ENCODE data around the gene IL6ST. TPM values are rescaled to one million over a fixed set of nuclear protein-coding genes. Genes with fewer than 3 reads are reported as not detected.
"Not testable (repeated sequence)": the region's sequence is repeated elsewhere in the genome, so short reads cannot be mapped to it uniquely, and the experiment has no call there.

The IL6ST gene
- total RNA-seq, 2 experiments from 2014 or later, result 61.0 to 64.1 TPM

DNA sequence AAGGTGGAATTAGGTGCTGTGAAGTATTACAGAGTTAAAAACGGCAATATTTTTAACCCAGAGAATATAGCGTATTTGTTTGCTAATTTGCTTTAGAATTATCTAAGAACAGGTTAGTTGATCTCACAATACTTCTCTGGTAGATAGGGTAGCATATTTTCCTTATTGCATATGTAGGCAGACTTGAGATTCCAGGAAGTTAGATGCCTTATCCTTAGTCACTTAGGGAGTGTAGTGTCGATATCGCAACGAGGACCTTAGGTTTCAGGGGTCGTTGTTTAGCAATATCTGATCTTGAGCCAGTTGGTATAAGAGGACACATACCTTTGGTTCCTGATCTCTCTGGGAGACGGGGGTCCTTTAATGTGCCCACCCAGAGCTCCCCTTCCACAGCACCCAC lies 28.5 kb upstream of the IL6ST start:
- H3K36me3 Mint-ChIP-seq, result no peaks in the 10 kb centered on the region
- intact Hi-C loops (cut with micrococcal nuclease), result no loop called here
- no peak overlapping the region for H3K4me3 Mint-ChIP-seq
- no peak for DNase-seq
- no peaks in the 10 kb centered on the region for H3K9me3 Mint-ChIP-seq
- H3K27me3 Mint-ChIP-seq, result no peaks in the 10 kb centered on the region
- peaks cover 16% of the 10 kb centered on the region for H3K4me1 Mint-ChIP-seq (ENCODE audit: low read depth)
- no peak overlapping the region for H3K27ac Mint-ChIP-seq
- POLR2A ChIA-PET, result interaction anchor here (0.6 kb wide), 1 partner anchor 66 kb away, joined by 3 read pairs; no protein-coding TSS in a partner anchor
- CTCF ChIA-PET, result interaction anchor here (0.7 to 1.4 kb wide), 2 partner anchors 11 to 184 kb away, joined by 3 to 4 read pairs; no protein-coding TSS in a partner anchor

DNA sequence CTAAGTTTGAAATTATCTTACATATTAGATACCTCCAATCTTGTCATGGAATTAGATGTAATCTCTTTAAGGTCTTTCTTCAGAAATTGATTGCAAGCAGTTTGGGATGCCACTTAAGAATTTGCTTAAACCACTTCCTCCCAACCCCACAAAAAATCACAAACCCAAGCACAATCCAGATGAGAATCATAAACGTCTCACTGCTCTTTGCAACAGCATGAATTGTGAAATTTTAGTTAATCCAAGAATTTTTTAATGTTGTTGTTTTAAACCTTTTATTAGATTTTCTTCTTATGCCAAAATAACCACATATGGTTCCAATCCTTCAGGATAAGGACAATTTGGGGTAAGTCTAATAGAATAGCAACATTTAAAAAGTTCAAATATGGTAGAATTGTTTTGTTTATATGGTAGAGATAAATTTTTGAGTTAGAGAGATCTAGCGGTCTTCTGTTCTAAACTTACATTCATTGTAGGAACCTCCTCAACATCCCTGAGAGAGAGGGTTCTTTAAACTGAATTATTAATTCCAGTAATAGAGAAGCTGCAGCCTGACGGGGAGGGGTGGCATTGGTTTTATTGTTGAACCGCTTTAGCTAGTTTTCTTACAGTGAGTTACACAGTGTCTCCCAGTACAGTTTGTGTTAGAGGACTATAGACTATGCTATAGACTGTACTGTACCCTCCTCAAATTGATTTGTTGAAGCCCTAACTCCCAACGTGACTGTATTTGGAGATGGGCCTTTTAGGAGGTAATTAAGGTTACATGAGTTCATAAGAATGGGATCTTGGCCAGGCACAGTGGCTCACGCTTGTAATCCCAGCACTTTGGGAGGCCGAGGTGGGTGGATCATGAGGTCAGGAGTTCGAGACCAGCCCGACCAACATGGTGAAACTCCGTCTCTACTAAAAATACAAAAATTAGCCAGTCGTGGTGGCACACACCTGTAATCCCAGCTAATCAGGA lies 24.8 kb upstream of the IL6ST start:
- Mint-ChIP-seq H3K9me3 (peaks cover 9% of the 10 kb centered on the region), H3K27me3 (no peaks in the 10 kb centered on the region), H3K36me3 (peaks cover 3% of the 10 kb centered on the region), H3K27ac (no peak overlapping the region), H3K4me3 (no peak overlapping the region), H3K4me1 (ENCODE audit: low read depth) (peaks cover 12% of the 10 kb centered on the region)
- no peak for DNase-seq
- intact Hi-C loops (cut with micrococcal nuclease), result no loop called here
- POLR2A ChIA-PET, result no interaction called here
- CTCF ChIA-PET, result no interaction called here

DNA sequence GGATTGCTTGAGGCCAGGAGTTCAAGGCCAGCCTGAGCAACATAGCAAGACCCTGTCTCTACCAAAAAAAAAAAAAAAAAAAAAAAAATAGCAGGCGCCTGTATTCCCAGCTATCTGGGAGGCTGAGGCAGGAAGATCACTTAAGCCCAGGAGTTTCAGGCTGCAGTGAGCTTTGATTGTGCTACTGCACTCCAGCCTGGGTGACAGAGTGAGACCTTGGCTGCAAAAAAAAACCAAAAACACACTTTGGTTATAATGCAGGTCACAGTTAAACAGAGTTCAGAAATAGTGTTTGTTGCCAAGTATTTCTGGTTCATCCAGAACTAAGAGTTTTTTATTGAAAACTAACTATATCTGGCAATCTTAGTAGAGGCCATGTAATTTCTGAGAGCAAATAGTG lies 24.1 kb upstream of the IL6ST start:
- ChIA-PET CTCF (no interaction called here), POLR2A (no interaction called here)
- no peaks in the 10 kb centered on the region for H3K27me3 Mint-ChIP-seq
- peaks cover 12% of the 10 kb centered on the region for H3K4me1 Mint-ChIP-seq (ENCODE audit: low read depth)
- peaks cover 9% of the 10 kb centered on the region for H3K9me3 Mint-ChIP-seq
- intact Hi-C loops (cut with micrococcal nuclease), result no loop called here
- H3K4me3 Mint-ChIP-seq, result no peak overlapping the region
- H3K27ac Mint-ChIP-seq, result no peak overlapping the region
- peaks cover 3% of the 10 kb centered on the region for H3K36me3 Mint-ChIP-seq
- no peak for DNase-seq

- intact Hi-C loops (cut with micrococcal nuclease); DNase-seq; H3K4me3 Mint-ChIP-seq; H3K36me3 Mint-ChIP-seq; H3K27me3 Mint-ChIP-seq; POLR2A ChIA-PET; H3K9me3 Mint-ChIP-seq; CTCF ChIA-PET; H3K27ac Mint-ChIP-seq: not testable (repeated sequence)
- peaks cover 39% of the 10 kb centered on the region for H3K4me1 Mint-ChIP-seq (ENCODE audit: low read depth)
These were observed 19.9 kb upstream of the IL6ST start for GRCh38 chr5:56014701-56015100.

- CTCF ChIA-PET; POLR2A ChIA-PET; H3K36me3 Mint-ChIP-seq; DNase-seq; H3K27me3 Mint-ChIP-seq; intact Hi-C loops (cut with micrococcal nuclease); H3K4me3 Mint-ChIP-seq; H3K9me3 Mint-ChIP-seq; H3K27ac Mint-ChIP-seq: not testable (repeated sequence)
- H3K4me1 Mint-ChIP-seq (ENCODE audit: low read depth), result peaks cover 31% of the 10 kb centered on the region
These were observed 19.2 kb upstream of the IL6ST start for GRCh38 chr5:56013939-56014338.

GRCh38 chr5:56012281-56012963 lies 17.7 kb upstream of the IL6ST start:
- peak overlapping the region; percentile 81 for H3K27ac Mint-ChIP-seq
- peaks cover 9% of the 10 kb centered on the region for H3K9me3 Mint-ChIP-seq
- intact Hi-C loops (cut with micrococcal nuclease), result loop anchor here (1.0 kb wide), 5 partner anchors 15 to 82 kb away; no protein-coding TSS in a partner anchor
- DNase-seq, result peak; percentile 61
- CTCF ChIA-PET, result interaction anchor here (0.8 to 2.1 kb wide), 5 partner anchors 10 to 189 kb away, joined by 3 to 8 read pairs (median 4); no protein-coding TSS in a partner anchor
- POLR2A ChIA-PET, result interaction anchor here (0.5 to 2.3 kb wide), 4 partner anchors 14 to 147 kb away, joined by 4 to 17 read pairs (median 10); partner anchors contain the start of gene IL6ST
- peaks cover 3% of the 10 kb centered on the region for H3K36me3 Mint-ChIP-seq
- peak overlapping the region; percentile 31 for H3K4me3 Mint-ChIP-seq
- peaks cover 30% of the 10 kb centered on the region for H3K4me1 Mint-ChIP-seq (ENCODE audit: low read depth)
- H3K27me3 Mint-ChIP-seq, result no peaks in the 10 kb centered on the region

DNA sequence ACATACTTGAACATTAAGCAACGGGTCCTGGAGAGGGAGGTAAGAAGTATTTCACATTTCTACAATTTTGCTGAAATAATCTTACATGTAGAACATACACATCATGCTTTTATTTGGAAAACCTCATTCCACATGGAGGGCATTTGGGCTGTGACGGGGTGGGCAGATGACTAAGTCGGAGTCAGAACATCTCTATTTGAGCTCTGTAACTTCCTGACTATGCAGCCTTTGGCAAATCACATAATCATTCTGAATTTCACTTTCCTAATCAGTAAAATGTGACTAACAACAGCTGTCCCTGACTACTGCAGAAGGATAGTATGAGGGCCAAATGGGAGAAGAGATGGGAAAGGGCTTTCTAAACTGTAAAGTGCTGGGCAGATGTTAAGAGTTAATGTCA lies 17.1 kb upstream of the IL6ST start:
- no peaks in the 10 kb centered on the region for H3K27me3 Mint-ChIP-seq
- ChIA-PET CTCF (interaction anchor here (1.1 to 2.1 kb wide), 4 partner anchors 13 to 189 kb away, joined by 3 to 8 read pairs (median 4); no protein-coding TSS in a partner anchor), POLR2A (interaction anchor here (1.8 to 2.3 kb wide), 2 partner anchors 15 to 18 kb away, joined by 16 to 17 read pairs; partner anchors contain the start of gene IL6ST)
- intact Hi-C loops (cut with micrococcal nuclease), result loop anchor here (1.0 kb wide), 5 partner anchors 15 to 82 kb away; no protein-coding TSS in a partner anchor
- peaks cover 3% of the 10 kb centered on the region for H3K36me3 Mint-ChIP-seq
- DNase-seq, result peak; percentile 61
- H3K27ac Mint-ChIP-seq, result peak overlapping the region; percentile 81
- H3K4me1 Mint-ChIP-seq (ENCODE audit: low read depth), result peaks cover 31% of the 10 kb centered on the region
- peak overlapping the region; percentile 31 for H3K4me3 Mint-ChIP-seq
- H3K9me3 Mint-ChIP-seq, result peaks cover 9% of the 10 kb centered on the region

GRCh38 chr5:56010431-56010830 lies 15.7 kb upstream of the IL6ST start:
- CTCF ChIA-PET, result no interaction called here
- H3K27me3 Mint-ChIP-seq, result no peaks in the 10 kb centered on the region
- no peaks in the 10 kb centered on the region for H3K9me3 Mint-ChIP-seq
- intact Hi-C loops (cut with micrococcal nuclease), result no loop called here
- no peak overlapping the region for H3K4me3 Mint-ChIP-seq
- no peaks in the 10 kb centered on the region for H3K36me3 Mint-ChIP-seq
- POLR2A ChIA-PET, result no interaction called here
- H3K4me1 Mint-ChIP-seq (ENCODE audit: low read depth), result peaks cover 44% of the 10 kb centered on the region
- H3K27ac Mint-ChIP-seq, result no peak overlapping the region
- DNase-seq, result no peak

DNA sequence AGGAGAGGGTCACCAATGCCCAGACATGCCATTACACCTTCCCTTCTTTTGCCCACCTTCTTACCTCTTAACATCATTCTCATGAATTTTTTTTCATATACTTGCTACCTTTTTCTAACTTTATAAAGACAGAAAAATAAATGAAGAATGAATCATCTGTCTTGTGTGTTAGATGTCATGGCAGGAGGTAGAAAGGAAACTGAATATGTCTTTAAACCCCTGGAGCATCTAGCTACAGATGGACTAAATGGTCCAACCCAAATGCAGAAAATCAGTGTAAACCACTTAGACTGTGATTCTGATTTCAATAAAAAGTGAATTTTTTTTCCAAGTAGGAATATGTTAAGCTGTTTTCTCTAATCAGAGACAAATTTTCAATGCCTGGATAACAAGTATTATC lies 11.8 kb upstream of the IL6ST start:
- ChIA-PET CTCF (interaction anchor here (0.6 kb wide), 1 partner anchor 738 kb away, joined by 3 read pairs; no protein-coding TSS in a partner anchor), POLR2A (interaction anchor here (2.3 kb wide), 1 partner anchor 11 kb away, joined by 6 read pairs; the partner anchor contains the start of gene IL6ST)
- no peak for DNase-seq
- no peaks in the 10 kb centered on the region for H3K36me3 Mint-ChIP-seq
- no peak overlapping the region for H3K27ac Mint-ChIP-seq
- no peak overlapping the region for H3K4me3 Mint-ChIP-seq
- H3K9me3 Mint-ChIP-seq, result peaks cover 2% of the 10 kb centered on the region
- intact Hi-C loops (cut with micrococcal nuclease), result no loop called here
- H3K27me3 Mint-ChIP-seq, result no peaks in the 10 kb centered on the region
- peaks cover 26% of the 10 kb centered on the region for H3K4me1 Mint-ChIP-seq (ENCODE audit: low read depth)

GRCh38 chr5:56006094-56006493 lies 11.3 kb upstream of the IL6ST start:
- H3K9me3 Mint-ChIP-seq, result peaks cover 2% of the 10 kb centered on the region
- H3K27ac Mint-ChIP-seq, result no peak overlapping the region
- peaks cover 22% of the 10 kb centered on the region for H3K4me1 Mint-ChIP-seq (ENCODE audit: low read depth)
- H3K27me3 Mint-ChIP-seq, result no peaks in the 10 kb centered on the region
- POLR2A ChIA-PET, result interaction anchor here (2.3 kb wide), 1 partner anchor 11 kb away, joined by 6 read pairs; the partner anchor contains the start of gene IL6ST
- intact Hi-C loops (cut with micrococcal nuclease), result no loop called here
- DNase-seq, result no peak
- no peak overlapping the region for H3K4me3 Mint-ChIP-seq
- H3K36me3 Mint-ChIP-seq, result no peaks in the 10 kb centered on the region
- CTCF ChIA-PET, result no interaction called here

GRCh38 chr5:56004874-56005273 lies 10.1 kb upstream of the IL6ST start:
- Mint-ChIP-seq H3K27ac (no peak overlapping the region), H3K27me3 (no peaks in the 10 kb centered on the region), H3K36me3 (no peaks in the 10 kb centered on the region), H3K4me3 (no peak overlapping the region), H3K4me1 (ENCODE audit: low read depth) (peaks cover 14% of the 10 kb centered on the region), H3K9me3 (peaks cover 2% of the 10 kb centered on the region)
- intact Hi-C loops (cut with micrococcal nuclease), result no loop called here
- ChIA-PET CTCF (no interaction called here), POLR2A (interaction anchor here (2.3 kb wide), 1 partner anchor 9 kb away, joined by 6 read pairs; the partner anchor contains the start of gene IL6ST)
- DNase-seq, result no peak

DNA sequence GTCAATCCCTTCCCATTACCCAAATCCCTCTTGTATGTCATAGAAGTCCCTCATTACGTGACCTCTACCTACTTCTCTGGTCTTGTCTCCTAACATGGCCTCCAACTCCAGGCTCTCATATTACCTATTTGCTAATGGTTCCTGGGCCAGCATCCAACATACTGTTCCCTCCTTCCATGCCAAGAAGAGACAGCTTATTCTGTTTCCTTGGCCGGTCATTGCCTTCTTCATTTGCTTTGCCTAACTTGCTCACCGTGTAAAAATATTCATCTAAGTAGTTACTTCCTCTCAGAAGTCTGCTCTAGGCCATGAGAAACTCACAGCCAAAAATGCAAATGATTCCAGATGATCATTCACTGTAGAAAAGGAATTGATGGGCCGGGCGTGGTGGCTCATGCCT lies 8.9 kb upstream of the IL6ST start:
- Mint-ChIP-seq H3K36me3 (no peaks in the 10 kb centered on the region), H3K27ac (no peak overlapping the region), H3K9me3 (peaks cover 2% of the 10 kb centered on the region), H3K27me3 (no peaks in the 10 kb centered on the region), H3K4me1 (ENCODE audit: low read depth) (peaks cover 14% of the 10 kb centered on the region), H3K4me3 (no peak overlapping the region)
- ChIA-PET POLR2A (no interaction called here), CTCF (no interaction called here)
- no peak for DNase-seq
- intact Hi-C loops (cut with micrococcal nuclease), result no loop called here
